ENCODE data around the gene CAPN13. TPM values are rescaled to one million over a fixed set of nuclear protein-coding genes. Genes with fewer than 3 reads are reported as not detected.

CAPN13 gene
- total RNA-seq, 3 donors from 2014 or later, result 33.8 to 44.6 TPM; not detected in 1

DNA sequence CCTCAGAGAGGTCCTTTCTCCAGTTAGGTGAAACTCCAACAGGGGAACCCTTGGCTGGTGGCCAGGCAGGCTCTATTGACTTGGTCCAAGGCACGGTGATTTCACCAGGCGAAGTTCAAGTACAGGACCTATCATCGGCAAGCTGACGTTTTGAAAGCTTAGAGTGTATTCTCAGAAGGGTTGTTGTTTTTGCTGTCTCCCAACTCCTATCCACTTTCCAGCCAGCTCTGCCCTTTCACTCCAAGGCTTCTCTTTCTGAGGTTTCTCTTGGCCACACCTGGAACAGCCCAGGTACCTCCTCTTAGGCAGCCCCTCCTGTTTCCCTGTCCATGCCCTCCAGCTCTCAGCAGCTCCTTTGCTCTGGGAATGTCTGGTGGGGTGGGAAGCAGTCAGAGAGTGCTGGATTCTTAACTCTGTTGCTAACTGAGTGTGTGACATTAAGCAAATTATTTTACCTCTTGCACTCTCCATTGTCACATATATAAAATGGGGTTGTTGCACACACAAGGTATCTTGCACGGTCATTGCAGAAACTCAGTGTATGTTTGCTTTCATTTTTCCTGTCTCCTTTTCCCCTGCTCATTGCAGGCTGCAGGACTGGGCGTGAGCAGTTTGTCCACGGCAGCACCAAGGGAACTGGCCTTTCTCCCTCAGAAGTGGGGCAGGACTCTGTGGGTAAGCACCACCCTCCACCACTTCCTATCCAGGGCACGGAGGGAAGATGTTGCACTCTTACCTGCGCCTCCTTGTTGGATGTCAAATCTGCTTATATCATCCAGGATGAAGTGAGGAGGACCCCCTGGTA, 30.2 kb downstream of the CAPN13 start:
- Histone ChIP-seq H3K27ac (no peak overlapping the region), H3K4me1 (no peaks in the 10 kb centered on the region), H3K4me3 (no peak overlapping the region), H3K27me3 (no peaks in the 10 kb centered on the region), H3K9me3 (no peaks in the 10 kb centered on the region), H3K36me3 (no peaks in the 10 kb centered on the region)
- intact Hi-C loops (cut with DNase I; ENCODE audit: low total_unique reads), result no loop called here
- DNase-seq (ENCODE audit: low spot score in 2 of 2), result no peak
- TF ChIP-seq, protein P1, sequence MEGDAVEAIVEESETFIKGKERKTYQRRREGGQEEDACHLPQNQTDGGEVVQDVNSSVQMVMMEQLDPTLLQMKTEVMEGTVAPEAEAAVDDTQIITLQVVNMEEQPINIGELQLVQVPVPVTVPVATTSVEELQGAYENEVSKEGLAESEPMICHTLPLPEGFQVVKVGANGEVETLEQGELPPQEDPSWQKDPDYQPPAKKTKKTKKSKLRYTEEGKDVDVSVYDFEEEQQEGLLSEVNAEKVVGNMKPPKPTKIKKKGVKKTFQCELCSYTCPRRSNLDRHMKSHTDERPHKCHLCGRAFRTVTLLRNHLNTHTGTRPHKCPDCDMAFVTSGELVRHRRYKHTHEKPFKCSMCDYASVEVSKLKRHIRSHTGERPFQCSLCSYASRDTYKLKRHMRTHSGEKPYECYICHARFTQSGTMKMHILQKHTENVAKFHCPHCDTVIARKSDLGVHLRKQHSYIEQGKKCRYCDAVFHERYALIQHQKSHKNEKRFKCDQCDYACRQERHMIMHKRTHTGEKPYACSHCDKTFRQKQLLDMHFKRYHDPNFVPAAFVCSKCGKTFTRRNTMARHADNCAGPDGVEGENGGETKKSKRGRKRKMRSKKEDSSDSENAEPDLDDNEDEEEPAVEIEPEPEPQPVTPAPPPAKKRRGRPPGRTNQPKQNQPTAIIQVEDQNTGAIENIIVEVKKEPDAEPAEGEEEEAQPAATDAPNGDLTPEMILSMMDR (IDR thresholded peaks at IDR 0.05), result no peak
- no peak for TF ChIP-seq POLR2A (IDR thresholded peaks at IDR 0.05)
- TF ChIP-seq POLR2AphosphoS5 (IDR thresholded peaks at IDR 0.05), result no peak

DNA sequence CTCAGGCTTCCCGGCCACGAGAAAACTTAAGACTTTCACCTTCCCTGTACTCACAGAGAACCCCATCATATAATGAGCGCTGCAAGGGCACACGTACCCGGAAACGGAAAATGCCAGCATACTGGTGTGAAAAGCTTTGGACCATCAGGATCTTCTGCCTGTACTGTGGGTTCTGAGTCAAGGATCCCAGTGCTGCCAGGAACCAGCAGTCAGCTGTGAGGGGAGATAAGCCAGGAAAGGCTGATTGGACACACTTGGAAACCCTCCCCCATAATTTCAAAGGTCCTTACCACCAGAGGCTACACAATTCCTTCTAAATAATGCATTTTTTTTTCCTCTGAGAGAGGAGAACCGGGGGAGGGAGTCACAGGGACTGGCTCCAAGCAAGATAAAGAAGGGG, 31.4 kb downstream of the CAPN13 start:
- no peaks in the 10 kb centered on the region for H3K36me3 ChIP-seq
- intact Hi-C loops (cut with DNase I; ENCODE audit: low total_unique reads), result no loop called here
- no peak overlapping the region for H3K4me3 ChIP-seq
- no peak for DNase-seq (ENCODE audit: low spot score in 2 of 2)
- no peaks in the 10 kb centered on the region for H3K9me3 ChIP-seq
- TF ChIP-seq POLR2AphosphoS5 (IDR thresholded peaks at IDR 0.05) (no peak), POLR2A (IDR thresholded peaks at IDR 0.05) (no peak)
- TF ChIP-seq, protein P1 (IDR thresholded peaks at IDR 0.05), result no peak
- no peak overlapping the region for H3K27ac ChIP-seq
- no peaks in the 10 kb centered on the region for H3K27me3 ChIP-seq
- no peaks in the 10 kb centered on the region for H3K4me1 ChIP-seq

DNA sequence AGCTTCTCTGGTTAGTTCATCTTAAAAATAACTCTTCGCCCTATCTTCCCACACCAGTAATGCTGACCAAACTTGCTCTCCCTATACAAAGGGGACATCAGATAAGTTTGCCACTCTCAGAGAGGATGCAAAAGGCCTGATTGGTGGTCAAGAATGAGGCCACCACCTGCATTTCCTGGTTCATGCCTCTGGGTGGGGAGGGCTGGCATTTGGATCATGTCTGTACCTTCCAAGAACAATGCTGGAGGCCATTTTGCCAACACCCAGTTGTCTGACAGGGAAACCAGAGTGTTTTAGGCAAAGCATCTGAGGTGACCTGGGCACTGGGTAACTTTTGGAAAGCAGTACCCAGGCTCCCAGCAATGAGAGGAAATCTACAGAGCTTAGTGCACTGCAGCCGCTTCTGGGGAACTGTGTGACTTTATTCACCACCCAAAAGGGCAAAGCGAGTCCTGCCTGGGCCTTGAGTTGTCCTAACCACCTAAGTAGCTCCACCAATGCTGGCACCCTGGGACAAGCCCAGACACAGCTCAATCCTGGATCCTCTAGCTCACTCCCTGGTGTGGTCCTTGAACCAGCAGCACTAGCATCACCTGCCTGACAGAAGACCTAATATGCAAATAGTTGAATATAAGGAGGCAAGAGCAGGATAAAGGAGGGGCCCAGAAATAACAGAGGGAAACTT, 35.1 kb downstream of the CAPN13 start:
- no peaks in the 10 kb centered on the region for H3K27me3 ChIP-seq
- H3K4me1 ChIP-seq, result no peaks in the 10 kb centered on the region
- intact Hi-C loops (cut with DNase I; ENCODE audit: low total_unique reads), result no loop called here
- no peaks in the 10 kb centered on the region for H3K36me3 ChIP-seq
- TF ChIP-seq POLR2AphosphoS5 (IDR thresholded peaks at IDR 0.05), result no peak
- no peak for TF ChIP-seq POLR2A (IDR thresholded peaks at IDR 0.05)
- no peaks in the 10 kb centered on the region for H3K9me3 ChIP-seq
- no peak overlapping the region for H3K27ac ChIP-seq
- no peak overlapping the region for H3K4me3 ChIP-seq
- DNase-seq (ENCODE audit: low spot score in 2 of 2), result no peak

DNA sequence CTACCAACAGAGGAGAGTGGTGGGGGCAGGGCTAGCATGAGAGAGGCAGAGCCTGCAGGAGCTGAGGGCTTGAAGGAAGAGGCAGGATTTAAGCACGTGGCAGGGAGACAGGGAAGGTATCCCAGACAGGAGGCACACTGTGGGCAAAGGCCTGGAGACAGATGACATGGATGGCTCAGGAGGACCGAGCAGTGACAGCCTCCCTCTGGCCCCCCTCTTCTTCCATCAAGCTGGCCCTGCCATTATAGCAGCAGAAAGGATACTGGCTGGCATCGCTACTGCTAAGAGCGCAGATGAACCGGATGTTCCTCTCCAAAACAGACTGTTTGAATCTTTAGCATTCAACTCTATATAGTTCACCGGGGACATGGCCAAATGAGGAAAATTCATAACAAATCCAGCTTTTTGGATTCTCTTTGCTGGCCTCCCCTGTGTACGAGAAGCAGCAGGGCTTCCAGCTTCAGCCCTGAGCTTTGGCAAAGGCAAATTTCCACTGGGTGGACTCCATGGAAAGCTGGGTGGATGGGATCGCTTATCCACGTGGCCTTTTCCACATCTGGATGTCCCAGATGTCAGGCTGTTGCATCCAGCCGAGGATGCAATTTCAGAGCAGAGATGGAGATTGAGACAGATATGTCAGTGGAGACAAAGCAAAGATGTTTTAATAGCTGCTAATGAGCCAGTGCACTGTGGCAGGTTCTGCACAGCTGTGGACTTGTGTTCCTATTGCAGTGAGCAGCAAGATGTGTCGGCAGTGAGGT, 36.2 kb downstream of the CAPN13 start:
- intact Hi-C loops (cut with DNase I; ENCODE audit: low total_unique reads), result no loop called here
- DNase-seq (ENCODE audit: low spot score in 2 of 2), result no peak
- no peaks in the 10 kb centered on the region for H3K4me1 ChIP-seq
- no peaks in the 10 kb centered on the region for H3K27me3 ChIP-seq
- H3K9me3 ChIP-seq, result no peaks in the 10 kb centered on the region
- TF ChIP-seq POLR2A (IDR thresholded peaks at IDR 0.05) (no peak), POLR2AphosphoS5 (IDR thresholded peaks at IDR 0.05) (no peak)
- TF ChIP-seq, protein P1 (IDR thresholded peaks at IDR 0.05), result no peak
- no peaks in the 10 kb centered on the region for H3K36me3 ChIP-seq
- H3K4me3 ChIP-seq, result no peak overlapping the region
- H3K27ac ChIP-seq, result no peak overlapping the region

DNA sequence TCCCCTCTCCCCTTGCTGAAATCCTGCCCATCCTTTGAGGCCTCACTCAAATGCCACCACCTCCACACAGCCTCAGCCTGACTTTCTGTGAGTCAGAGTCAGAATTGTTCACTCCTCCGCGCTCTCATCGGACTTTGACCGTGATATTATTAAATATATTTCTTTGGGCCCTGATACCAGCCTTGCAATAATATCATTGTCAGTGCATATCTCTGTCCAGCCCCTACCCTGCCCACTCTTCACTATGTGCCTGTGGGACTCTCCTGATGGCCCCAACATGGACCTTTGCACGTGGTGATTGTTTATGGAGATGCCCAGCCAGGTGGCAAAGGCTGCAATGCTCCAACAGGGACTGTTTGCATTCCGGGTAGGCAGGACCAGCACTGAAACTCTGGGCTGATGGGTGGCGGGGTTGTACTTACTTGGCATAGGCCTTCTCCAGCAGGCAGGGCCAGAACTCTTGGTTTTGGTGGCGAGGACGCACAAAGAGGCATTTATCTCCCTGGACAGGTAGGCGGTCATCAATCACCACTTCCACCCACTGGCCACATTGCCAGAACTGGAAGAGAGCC, 37.3 kb downstream of the CAPN13 start:
- TF ChIP-seq POLR2A (IDR thresholded peaks at IDR 0.05), result no peak
- TF ChIP-seq, protein P1 (IDR thresholded peaks at IDR 0.05), result no peak
- TF ChIP-seq POLR2AphosphoS5 (IDR thresholded peaks at IDR 0.05), result no peak
- H3K27me3 ChIP-seq, result no peaks in the 10 kb centered on the region
- no peaks in the 10 kb centered on the region for H3K36me3 ChIP-seq
- H3K4me3 ChIP-seq, result no peak overlapping the region
- DNase-seq (ENCODE audit: low spot score in 2 of 2), result no peak
- H3K4me1 ChIP-seq, result no peaks in the 10 kb centered on the region
- intact Hi-C loops (cut with DNase I; ENCODE audit: low total_unique reads), result no loop called here
- H3K27ac ChIP-seq, result no peak overlapping the region
- H3K9me3 ChIP-seq, result no peaks in the 10 kb centered on the region

All from breast epithelium (tissue), 4 donors.